Kidney epithelial cell (primary cell): ENCODE measurements around the gene PGLYRP3. TPM values are rescaled to one million over a fixed set of nuclear protein-coding genes. Genes with fewer than 3 reads are reported as not detected.

Source experiments
- DNase-seq: peaks from one replicate; pipeline ENCODE4 v3.0.0-alpha.2; 2010; ENCODE audit warnings: low read depth
- H3K27me3 ChIP-seq: 2 replicates; pipeline ENCODE4 v1.6.0; 2011; ENCODE audit warnings: low read length; ENCODE audit not compliant: control insufficient read depth, insufficient read depth
- H3K36me3 ChIP-seq: 2 replicates; pipeline ENCODE4 v1.5.1; 2011; ENCODE audit warnings: low read length; ENCODE audit not compliant: control insufficient read depth, insufficient read depth
- H3K4me3 ChIP-seq: 2 replicates; pipeline ENCODE4 v1.5.1; 2011; ENCODE audit warnings: low read depth, mild to moderate bottlenecking, control low read depth, low read length
- total RNA-seq: library from RNA; depleted of rRNA; stranded (reverse); fragments of >200 nt; gene quantifications from 2 replicates; pipeline ENCODE4 v1.2.3, GENCODE V29; 2015
- TF ChIP-seq, protein P1 (sequence below): IDR thresholded peaks from 2 replicates; pipeline ENCODE4 v1.5.1; 2011; ENCODE audit warnings: mild to moderate bottlenecking, moderate library complexity, low read length, control low read depth, inconsistent platforms; ENCODE audit not compliant: insufficient read depth, poor library complexity, severe bottlenecking

The PGLYRP3 gene
- total RNA-seq, 1 donor from 2014 or later = not detected

- Histone ChIP-seq H3K4me3 (no peak overlapping the region), H3K27me3 (peaks cover 11% of the 10 kb centered on the region), H3K36me3 (no peaks in the 10 kb centered on the region)
- no peak for DNase-seq
- TF ChIP-seq, protein P1, sequence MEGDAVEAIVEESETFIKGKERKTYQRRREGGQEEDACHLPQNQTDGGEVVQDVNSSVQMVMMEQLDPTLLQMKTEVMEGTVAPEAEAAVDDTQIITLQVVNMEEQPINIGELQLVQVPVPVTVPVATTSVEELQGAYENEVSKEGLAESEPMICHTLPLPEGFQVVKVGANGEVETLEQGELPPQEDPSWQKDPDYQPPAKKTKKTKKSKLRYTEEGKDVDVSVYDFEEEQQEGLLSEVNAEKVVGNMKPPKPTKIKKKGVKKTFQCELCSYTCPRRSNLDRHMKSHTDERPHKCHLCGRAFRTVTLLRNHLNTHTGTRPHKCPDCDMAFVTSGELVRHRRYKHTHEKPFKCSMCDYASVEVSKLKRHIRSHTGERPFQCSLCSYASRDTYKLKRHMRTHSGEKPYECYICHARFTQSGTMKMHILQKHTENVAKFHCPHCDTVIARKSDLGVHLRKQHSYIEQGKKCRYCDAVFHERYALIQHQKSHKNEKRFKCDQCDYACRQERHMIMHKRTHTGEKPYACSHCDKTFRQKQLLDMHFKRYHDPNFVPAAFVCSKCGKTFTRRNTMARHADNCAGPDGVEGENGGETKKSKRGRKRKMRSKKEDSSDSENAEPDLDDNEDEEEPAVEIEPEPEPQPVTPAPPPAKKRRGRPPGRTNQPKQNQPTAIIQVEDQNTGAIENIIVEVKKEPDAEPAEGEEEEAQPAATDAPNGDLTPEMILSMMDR = no peak
These were observed 32.7 kb upstream of the PGLYRP3 start for GRCh38 chr1:153345187-153346076.

- no peak for DNase-seq
- Histone ChIP-seq H3K4me3 (no peak overlapping the region), H3K36me3 (no peaks in the 10 kb centered on the region), H3K27me3 (peaks cover 6% of the 10 kb centered on the region)
- TF ChIP-seq, protein P1 = no peak
These were observed 31.9 kb upstream of the PGLYRP3 start for GRCh38 chr1:153344718-153345025.

- no peaks in the 10 kb centered on the region for H3K36me3 ChIP-seq
- DNase-seq = no peak
- H3K27me3 ChIP-seq = peaks cover 4% of the 10 kb centered on the region
- TF ChIP-seq, protein P1 = no peak
- H3K4me3 ChIP-seq = no peak overlapping the region
These were observed 31.3 kb upstream of the PGLYRP3 start for GRCh38 chr1:153343811-153344717.

GRCh38 chr1:153343040-153343681 is 30.4 kb upstream of the PGLYRP3 start:
- TF ChIP-seq, protein P1 = no peak
- Histone ChIP-seq H3K4me3 (no peak overlapping the region), H3K27me3 (peaks cover 2% of the 10 kb centered on the region), H3K36me3 (no peaks in the 10 kb centered on the region)
- no peak for DNase-seq

DNA sequence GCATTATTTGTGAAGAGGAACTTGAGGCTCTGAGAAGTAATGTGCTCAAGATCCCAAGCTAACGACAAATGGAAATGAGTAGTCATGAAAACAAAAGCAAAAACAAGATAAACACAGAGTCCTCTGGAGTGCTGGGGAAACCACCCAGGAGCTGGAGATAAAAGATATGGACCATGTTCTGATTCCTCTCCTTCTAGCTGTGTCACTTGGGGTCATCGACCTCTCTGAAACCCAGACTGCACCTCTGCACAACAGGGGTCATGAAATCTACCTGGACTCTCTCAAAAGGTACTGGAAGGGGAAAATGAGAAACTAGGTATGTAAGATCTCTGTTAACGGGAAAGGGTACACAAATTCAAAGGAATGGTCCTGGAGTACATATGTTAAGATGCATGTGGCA is 29.4 kb upstream of the PGLYRP3 start:
- Histone ChIP-seq H3K4me3 (no peak overlapping the region), H3K36me3 (no peaks in the 10 kb centered on the region), H3K27me3 (peaks cover 2% of the 10 kb centered on the region)
- no peak for DNase-seq
- TF ChIP-seq, protein P1 = no peak
